ENCODE data around the gene SOS1. TPM values are rescaled to one million over a fixed set of nuclear protein-coding genes. Genes with fewer than 3 reads are reported as not detected.

The SOS1 gene
- total RNA-seq, 4 donors from 2014 or later = 67.2 to 72.4 (median 71.0) TPM

DNA sequence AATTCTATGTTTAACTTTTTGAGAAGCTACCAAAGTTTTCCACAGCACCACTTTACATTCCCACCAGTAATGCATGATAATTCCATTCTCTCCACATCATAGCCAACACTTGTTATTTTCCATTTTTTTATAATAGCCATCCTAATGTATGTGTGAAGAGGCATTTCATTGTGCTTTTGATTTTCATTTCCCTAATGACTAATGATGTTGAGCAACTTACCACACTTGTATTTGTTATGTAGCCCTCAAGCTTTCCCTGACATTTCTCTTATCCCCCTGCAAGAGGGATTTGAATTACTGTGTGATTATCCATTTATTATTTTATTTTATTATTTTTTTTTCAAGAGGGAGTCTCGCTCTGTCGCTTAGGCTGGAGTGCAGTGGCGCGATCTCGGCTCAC is 23.6 kb upstream of the SOS1 start:
- TF ChIP-seq, protein P1, sequence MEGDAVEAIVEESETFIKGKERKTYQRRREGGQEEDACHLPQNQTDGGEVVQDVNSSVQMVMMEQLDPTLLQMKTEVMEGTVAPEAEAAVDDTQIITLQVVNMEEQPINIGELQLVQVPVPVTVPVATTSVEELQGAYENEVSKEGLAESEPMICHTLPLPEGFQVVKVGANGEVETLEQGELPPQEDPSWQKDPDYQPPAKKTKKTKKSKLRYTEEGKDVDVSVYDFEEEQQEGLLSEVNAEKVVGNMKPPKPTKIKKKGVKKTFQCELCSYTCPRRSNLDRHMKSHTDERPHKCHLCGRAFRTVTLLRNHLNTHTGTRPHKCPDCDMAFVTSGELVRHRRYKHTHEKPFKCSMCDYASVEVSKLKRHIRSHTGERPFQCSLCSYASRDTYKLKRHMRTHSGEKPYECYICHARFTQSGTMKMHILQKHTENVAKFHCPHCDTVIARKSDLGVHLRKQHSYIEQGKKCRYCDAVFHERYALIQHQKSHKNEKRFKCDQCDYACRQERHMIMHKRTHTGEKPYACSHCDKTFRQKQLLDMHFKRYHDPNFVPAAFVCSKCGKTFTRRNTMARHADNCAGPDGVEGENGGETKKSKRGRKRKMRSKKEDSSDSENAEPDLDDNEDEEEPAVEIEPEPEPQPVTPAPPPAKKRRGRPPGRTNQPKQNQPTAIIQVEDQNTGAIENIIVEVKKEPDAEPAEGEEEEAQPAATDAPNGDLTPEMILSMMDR (IDR thresholded peaks at IDR 0.05; ENCODE audit: low read depth) = no peak

DNA sequence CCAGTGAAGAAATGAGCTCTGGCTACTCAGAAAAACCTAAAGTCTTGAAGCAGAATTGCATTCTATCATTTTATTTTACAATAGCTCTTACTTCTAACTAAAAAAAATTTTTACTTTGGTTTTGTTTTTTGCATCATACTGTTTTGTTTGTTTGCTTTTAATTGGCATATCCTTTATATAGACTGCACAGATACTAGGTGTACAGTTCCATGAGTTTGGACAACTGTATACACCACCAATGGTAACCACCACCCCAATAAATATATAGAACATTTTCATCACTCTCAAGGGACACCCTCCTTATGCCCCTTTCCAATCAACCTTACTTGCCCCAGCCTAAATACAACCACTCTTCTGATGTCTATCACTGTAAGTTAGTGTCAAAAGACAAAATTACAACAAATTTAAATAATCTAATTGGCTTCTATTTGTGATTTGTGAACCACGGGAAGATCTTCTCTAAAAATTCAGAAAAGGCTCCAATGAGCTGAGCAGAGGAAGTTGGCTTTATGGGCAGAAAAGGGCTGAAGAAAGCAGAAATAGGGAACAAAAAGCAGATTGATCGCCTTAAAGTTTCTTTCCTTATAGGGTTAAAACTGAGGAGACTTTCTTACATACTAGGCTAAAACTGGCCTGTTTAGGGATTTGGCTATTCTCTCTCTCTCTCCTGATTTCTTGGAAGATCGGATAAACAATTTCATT is 22.2 kb upstream of the SOS1 start:
- TF ChIP-seq, protein P1 (IDR thresholded peaks at IDR 0.05; ENCODE audit: low read depth) = no peak

DNA sequence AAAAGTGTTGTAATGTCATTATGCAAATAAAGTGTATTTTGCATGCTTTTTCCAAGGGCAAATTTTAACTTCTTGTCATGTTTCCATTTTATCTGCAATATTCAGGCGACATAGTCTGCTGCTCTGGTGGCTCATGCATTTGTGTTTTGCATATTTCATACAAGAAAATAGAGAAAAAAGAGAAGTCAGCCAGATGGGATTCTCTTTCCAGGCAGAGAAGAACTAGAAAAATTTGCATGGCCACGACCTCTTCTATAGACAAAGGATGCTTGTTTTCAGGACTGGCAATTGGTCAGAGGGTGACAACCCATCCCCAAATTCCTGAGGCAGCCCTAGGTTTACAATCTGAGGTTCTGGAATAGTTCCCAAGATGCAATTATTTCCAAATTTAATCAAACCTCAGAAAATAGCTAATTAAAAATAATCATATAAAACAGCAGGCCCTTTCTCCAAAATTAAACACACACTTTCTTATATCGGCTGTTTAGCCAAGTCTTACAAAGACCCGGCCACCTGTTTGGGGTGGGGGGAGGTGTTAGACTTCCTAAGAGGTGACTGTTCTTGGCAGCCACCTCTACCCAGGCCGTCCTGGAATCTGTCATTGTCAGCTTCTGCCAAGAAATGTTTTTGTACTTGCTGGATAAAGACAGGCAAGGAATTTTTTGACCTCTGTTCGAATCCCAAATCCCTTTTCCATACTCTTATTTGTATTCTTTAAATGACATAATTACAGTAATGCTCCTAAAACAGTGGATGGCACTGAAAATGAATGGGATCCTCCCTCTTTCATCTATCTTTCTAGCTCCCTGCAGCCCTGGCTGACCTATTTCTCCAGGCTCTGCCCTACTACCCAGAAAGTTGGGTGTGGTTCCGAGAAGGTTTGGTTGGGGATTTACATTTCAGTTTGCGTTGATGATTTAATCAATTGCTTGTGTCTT is 20.8 kb upstream of the SOS1 start:
- TF ChIP-seq, protein P1 (IDR thresholded peaks at IDR 0.05; ENCODE audit: low read depth) = no peak

DNA sequence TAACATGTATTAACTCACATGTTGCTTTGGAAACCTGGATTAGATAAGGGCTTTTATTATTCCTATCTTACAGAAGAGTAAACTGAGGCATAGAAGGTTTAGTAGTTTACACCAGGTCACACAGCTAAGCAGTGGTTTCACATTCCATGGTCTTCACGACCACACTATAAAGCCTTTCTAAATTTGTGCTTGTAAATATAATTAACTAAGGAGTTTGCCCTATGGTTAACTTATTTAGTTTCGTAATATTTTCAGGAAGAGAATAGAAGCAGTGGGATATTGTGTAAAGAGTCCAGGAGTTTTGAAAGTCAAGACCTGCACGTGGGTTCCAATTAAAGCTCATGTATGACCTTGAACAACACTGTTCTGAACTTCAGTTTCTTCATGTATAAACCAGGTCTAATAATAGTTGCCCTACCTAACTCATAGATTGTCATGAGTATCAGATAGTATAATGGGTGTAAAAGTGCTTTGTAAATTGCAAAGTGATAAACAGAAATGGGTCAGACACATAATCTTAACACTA is 19.5 kb upstream of the SOS1 start:
- TF ChIP-seq, protein P1 (IDR thresholded peaks at IDR 0.05; ENCODE audit: low read depth) = no peak

DNA sequence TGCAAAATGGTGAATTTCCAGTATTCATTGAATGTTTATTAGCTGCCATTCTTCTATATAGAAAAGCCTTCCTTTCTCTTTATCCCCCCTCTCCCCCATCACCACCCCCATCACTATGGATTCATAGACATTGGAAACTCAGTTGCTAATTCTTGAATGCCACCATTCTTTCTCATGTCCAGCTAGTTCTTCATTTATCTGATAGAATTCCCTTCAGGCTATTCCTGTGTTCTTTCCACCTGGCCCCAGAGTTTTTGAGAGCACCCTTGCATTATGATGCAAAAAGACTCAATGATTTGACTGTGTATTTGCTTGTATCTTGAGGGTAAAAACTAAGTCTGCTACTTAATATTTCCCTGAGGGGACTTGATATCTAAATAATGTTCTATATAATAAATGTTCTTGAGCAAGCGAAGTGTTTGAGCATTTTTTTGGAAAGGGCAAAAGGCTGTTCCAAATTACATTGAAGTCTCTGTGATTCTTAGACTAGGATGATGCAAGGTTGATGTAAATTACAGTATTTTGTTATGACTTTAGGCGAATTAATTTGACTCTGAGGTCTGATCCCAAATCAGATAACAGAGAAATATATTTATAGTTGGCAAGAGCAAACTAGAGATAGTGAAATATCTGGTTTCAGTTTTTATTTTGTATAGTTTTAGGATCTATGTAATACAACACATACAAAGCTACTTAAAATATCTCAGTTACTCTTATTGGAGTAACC is 18.8 kb upstream of the SOS1 start:
- TF ChIP-seq, protein P1 (IDR thresholded peaks at IDR 0.05; ENCODE audit: low read depth) = no peak

DNA sequence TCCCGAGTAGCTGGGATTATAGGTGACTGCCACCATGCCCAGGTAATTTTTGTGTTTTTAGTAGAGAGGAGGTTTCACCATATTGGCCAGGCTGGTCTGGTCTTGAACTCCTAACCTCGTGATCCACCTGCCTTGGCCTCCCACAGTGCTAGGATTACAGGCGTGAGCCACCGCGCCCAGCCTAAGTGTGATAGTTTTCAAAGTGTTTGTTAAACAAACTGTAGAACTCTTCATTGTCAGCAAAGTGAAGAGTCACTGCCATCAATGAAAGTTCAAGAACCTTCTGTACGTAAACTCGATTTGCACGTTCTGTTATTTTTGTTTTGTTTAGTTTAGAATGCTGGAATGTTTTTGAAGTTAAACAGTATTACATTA is 18.0 kb upstream of the SOS1 start:
- TF ChIP-seq, protein P1 (IDR thresholded peaks at IDR 0.05; ENCODE audit: low read depth) = no peak

Data from subcutaneous adipose tissue (tissue), 4 donors.